NCI-H748 treated with DMSO at 0.1 percent for 48 hours (cell line): ENCODE measurements around the gene PLAU.
"Not testable (repeated sequence)": the region's sequence is repeated elsewhere in the genome, so short reads cannot be mapped to it uniquely, and the experiment has no call there.

ENCODE experiments used
- DNase-seq: peaks from one replicate; lab custom pipeline; 2025; lab: John Stamatoyannopoulos, UW

PLAU gene

DNA sequence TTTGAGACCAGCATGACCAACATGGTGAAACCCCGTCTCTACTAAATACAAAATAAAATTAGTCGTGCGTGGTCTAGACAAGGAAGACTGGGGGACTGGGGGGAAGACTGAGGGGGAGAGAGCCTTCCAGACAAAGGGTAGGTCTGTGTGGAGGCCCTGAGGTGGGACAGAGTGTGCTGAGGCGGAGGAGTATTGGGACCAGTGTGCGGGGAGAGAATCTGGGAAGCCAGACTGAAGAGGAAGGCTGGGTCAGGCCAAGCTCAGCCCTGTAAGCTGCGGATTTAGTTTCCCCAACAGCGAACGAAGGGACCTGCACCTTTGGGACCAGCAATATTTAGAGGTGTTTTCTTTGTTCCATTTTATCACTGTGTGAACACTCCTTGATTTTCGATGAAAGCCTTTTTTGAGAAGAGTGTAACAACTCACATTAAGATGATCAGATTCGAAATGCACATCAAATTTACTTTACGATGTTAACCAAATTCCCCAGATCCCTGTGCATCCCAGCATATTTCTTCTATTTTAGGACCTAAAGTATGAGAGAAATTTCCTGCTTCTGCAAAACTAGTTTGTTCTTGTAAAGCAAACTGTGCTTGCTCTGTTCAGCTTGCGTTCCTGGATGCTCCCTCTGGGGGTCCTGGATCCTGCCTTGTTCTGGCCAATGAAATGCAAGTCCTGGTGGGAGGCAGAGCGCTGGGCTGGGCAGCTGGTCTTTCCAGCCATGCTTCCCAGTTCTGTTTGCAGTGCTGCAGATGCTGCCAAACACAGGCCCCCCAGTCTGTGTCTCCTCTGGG lies 39.4 kb downstream of the PLAU start:
- DNase-seq = no peak

DNA sequence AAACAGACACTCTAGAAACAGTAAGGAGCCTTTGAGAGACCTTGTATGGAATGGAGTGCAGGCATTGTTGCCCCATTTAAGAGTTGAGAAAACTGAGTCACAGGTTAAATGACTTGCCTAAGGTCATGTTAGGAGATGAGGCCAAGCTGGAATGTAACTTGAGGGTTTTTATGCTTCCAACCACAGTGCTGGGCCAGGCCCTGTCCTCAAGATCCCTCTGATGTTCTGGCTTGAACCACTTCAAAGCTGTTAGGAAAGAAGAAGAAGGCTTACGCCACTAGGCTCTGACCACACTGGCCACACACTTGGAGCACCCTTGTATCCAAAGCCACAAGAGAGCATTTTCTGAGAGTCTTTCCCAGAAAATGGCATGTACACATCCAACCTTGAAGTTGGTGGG lies 42.7 kb downstream of the PLAU start:
- no peak for DNase-seq

- no peak for DNase-seq
Measured at GRCh38 chr10:73954737-73955136, 43.8 kb downstream of the PLAU start.

GRCh38 chr10:73955719-73956118 lies 44.8 kb downstream of the PLAU start:
- no peak for DNase-seq

DNA sequence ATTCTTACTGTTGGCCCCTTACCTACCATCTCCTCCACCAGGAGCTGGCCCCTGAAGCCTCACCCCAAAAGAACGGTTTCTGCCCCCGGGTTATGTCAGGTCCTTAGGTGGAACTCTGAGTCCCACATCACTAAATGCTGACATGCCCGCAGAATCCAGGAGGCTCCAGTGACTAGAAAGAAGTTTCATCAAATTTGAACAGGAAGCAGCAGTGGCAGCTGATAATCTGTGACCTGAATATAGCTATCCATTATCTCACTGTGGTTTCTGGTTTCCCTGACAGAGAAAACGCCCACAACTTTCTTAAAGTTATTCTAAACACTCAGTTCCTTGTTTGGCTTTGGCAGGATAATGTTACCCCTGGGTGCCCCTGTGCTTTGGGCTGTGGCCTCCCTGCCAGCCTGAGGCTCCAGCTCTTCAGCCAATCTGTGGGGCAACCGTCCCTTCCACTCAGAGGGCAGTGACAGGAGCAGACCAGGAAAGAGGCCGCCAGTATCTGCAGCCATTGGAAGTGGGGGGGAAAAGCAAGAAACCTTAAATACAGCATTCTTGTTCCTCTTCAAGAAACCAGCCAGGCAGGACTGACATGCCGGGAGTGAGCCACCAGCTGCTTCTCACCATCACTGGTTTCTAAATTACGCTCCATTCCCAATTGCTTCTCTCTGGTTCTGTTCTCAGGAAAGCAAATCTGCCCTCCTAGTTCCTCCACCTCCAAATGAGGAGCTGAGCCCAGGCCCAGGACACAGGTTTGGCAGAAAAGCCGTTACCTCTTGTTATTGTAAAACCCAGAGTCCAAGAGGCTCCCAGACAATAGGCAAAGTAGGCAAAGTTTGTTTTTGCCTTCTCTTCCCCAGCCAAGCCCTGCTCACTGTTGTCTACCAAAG lies 45.8 kb downstream of the PLAU start:
- DNase-seq = no peak

DNA sequence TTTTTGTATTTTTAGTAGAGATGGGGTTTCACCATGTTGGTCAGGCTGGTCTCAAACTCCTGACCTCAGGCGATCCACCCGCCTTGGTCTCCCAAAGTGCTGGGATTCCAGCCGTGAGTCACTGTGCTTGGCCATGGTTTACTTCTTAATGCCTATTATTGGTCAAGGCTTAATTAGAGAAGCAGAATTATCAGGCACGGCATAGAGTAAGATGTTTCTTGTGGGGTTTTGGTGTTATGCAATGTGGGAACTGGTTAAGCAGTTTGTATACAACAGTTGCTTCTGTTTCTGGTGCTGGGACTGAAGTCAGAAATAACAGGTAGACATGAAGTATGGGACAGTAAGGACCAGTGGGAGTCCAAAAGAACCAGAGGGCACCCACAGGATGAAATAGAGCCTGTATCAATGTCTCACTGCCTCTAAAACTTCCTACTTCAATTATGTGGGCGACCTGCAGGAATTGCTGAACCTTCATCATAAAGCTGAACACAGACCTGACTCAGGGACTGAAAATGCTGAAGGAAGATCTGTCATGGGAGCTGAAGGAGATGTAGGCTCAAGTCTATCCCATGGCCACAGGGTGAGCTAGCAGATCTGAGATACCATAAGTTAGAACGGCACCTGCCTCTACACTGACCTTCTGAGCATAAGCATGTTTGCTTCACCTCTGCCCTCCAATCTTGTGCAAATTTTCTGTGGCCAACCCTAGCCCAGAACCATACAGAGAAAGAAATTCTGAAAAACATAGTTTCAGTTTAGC lies 48.7 kb downstream of the PLAU start:
- no peak for DNase-seq

GRCh38 chr10:73962386-73962785 lies 51.5 kb downstream of the PLAU start:
- DNase-seq = no peak

DNA sequence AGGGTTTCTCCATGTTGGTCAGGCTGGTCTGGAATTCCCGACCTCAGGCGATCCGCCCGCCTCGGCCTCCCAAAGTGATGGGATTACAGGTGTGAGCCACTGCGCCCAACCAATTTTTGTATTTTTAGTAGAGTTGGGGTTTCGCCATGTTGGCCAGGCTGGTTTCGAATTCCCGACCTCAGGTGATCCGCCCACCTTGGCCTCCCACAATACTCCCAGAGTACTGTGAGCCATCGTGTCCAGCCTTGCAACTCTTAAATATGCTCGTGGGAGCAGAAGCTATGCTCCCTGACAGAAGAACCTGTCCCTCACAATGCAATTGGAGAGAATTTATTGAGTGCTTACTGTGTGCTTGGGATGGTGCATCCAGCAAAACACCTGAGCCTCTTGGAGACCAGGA lies 52.6 kb downstream of the PLAU start:
- DNase-seq = not testable (repeated sequence)

GRCh38 chr10:73964743-73965142 lies 53.8 kb downstream of the PLAU start:
- no peak for DNase-seq

- DNase-seq = not testable (repeated sequence)
Measured at GRCh38 chr10:73965267-73965889, 54.4 kb downstream of the PLAU start.

- DNase-seq = no peak
Measured at GRCh38 chr10:73965890-73966768, 55.2 kb downstream of the PLAU start.

- no peak for DNase-seq
Measured at GRCh38 chr10:73967022-73967429, 56.1 kb downstream of the PLAU start.
